Astrocyte of the spinal cord (primary cell): ENCODE results near the gene TRPM3.

Experiments used
- DNase-seq: peaks from one replicate; pipeline ENCODE4 v3.0.0; 2011; ENCODE audit warnings: low read depth, low spot score
- H3K4me3 ChIP-seq: 2 replicates; pipeline ENCODE4 v1.5.1; 2011; ENCODE audit warnings: low read depth, mild to moderate bottlenecking, low read length, moderate library complexity
- CTCF ChIP-seq: IDR thresholded peaks from 2 replicates; pipeline ENCODE4 v1.5.1; 2012; ENCODE audit warnings: low read depth, mild to moderate bottlenecking, low read length, inconsistent platforms
- in situ Hi-C: cut with HindIII; loops from 2 replicates; pipeline ENCODE4 v1.10.0; 2017; ENCODE audit warnings: low sequenced_read_pairs

TRPM3 gene

DNA sequence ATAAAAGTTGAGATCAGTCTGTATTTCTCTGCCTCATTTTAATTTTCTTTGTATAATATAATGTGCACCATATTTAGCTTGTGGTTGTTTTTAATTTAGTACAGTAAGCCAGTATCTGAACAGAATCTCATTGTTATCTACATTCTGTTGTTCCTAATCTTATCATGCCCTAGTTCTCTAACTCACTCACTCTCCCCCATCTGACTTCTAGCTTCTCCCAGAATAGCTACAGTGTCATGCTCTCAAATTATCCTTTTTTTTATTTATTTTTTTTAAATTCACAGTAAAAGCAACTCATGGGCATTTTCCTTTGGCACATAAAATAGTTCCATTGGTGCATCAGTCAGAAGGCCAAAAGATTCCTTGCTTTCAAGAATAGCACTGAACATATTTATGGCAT lies 156.6 kb downstream of the TRPM3 start:
- no peak for DNase-seq
- TF ChIP-seq CTCF = no peak
- in situ Hi-C loops = no loop called here

GRCh38 chr9:70963554-70963953 lies 157.9 kb downstream of the TRPM3 start:
- TF ChIP-seq CTCF = no peak
- DNase-seq = no peak
- no peak overlapping the region for H3K4me3 ChIP-seq
- in situ Hi-C loops = no loop called here

More for the DNA sequence above, 156.6 kb downstream of the TRPM3 start:
- H3K4me3 ChIP-seq = no peak overlapping the region

- TF ChIP-seq CTCF = no peak
- H3K4me3 ChIP-seq = no peak overlapping the region
- no peak for DNase-seq
- in situ Hi-C loops = no loop called here
Observed at GRCh38 chr9:70962761-70963440, 158.5 kb downstream of the TRPM3 start.

- no peak for DNase-seq
Observed at GRCh38 chr9:70959366-70959765, 162.1 kb downstream of the TRPM3 start.

GRCh38 chr9:70954596-70955143 lies 166.8 kb downstream of the TRPM3 start:
- DNase-seq = no peak
- H3K4me3 ChIP-seq = no peak overlapping the region
- in situ Hi-C loops = no loop called here
- no peak for TF ChIP-seq CTCF

More at GRCh38 chr9:70959366-70959765, 162.1 kb downstream of the TRPM3 start:
- no peak overlapping the region for H3K4me3 ChIP-seq
- TF ChIP-seq CTCF = no peak
- in situ Hi-C loops = no loop called here

DNA sequence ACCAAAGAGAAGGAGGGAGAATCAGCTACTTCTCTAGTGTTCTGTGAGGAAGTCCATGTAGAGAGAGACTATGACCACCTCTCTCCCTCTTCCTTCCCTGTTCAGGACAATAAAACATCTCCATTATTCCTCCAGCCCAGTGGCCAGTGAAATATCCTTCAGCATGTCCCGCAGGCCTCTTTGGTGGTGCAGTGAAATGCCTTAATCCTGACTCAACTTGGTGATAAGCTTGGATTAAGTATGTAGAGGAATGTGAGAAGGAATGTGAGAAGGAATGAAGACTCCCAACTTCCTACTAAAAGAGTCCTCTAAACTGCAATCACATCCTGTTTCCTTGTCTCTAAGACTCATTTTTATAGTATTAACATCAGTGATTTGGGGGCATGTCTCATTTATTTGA lies 167.3 kb downstream of the TRPM3 start:
- H3K4me3 ChIP-seq = no peak overlapping the region
- peak; percentile 83 for DNase-seq
- TF ChIP-seq CTCF = no peak
- in situ Hi-C loops = no loop called here
